Measurements from ENCODE around the gene EFNB3.

Gene EFNB3

DNA sequence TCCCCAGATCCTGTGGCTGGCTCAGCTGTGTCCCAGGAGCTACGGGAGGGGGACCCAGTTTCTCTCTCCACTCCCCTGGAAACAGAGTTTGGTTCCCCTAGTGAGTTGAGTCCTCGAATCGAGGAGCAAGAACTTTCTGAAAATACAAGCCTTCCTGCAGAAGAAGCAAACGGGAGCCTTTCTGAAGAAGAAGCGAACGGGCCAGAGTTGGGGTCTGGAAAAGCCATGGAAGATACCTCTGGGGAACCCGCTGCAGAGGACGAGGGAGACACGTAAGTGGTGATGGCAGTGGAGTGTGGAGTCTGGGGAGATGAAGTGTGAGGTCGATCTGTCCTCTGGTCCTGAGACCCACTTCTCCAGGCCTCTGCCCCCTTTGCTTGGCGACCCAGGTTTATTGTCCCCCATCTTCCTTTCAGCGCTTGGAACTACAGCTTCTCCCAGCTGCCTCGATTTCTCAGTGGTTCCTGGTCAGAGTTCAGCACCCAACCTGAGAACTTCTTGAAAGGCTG lies 16.1 kb upstream of the EFNB3 start:
- Histone ChIP-seq H3K36me3 (ENCODE audit: insufficient read depth, low read length) (peaks cover 14% of the 10 kb centered on the region), H3K9me3 (ENCODE audit: low read depth, low read length) (no peaks in the 10 kb centered on the region), H3K27ac (peak overlapping the region; percentile 70; the same call in 1 of the 2 replicates), H3K4me3 (peak overlapping the region; percentile 96), H3K9ac (ENCODE audit: insufficient read length) (peak overlapping the region; percentile 98)
- DNase-seq (ENCODE audit: low read depth, low spot score), result no peak
- no peak for TF ChIP-seq FOXP2 (optimal IDR thresholded peaks at IDR 0.05; ENCODE audit: control extremely low read depth, extremely low read length, insufficient read depth)
- no peak for TF ChIP-seq POLR2AphosphoS5 (IDR thresholded peaks at IDR 0.05; ENCODE audit: borderline replicate concordance, low read depth, low read length)
- no peak for TF ChIP-seq EZH2 (IDR thresholded peaks at IDR 0.05)

DNA sequence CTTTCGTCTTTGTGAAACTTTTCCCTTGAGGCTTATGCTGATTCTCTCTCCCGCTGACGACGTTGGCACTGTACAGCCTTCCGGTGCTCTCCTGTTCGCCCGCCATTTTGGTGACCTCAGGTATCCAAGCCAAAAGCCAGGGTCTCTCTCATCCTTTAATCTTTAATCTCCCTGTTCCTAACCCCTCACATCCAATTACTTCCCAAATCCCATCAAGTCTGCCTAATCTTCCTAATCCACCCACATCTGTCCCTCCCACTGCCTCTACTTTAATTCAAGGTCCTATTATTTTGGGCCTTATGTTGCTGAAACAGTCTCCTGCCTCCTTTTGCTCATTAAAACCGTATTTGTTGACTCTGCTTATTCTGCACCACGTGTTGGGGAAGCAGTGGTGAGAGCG lies 9.4 kb upstream of the EFNB3 start:
- Histone ChIP-seq H3K36me3 (ENCODE audit: insufficient read depth, low read length) (no peaks in the 10 kb centered on the region), H3K27ac (no peak overlapping the region), H3K9me3 (ENCODE audit: low read depth, low read length) (no peaks in the 10 kb centered on the region), H3K9ac (ENCODE audit: insufficient read length) (no peak overlapping the region), H3K4me3 (no peak overlapping the region)
- no peak for DNase-seq (ENCODE audit: low read depth, low spot score)
- TF ChIP-seq FOXP2 (optimal IDR thresholded peaks at IDR 0.05; ENCODE audit: control extremely low read depth, extremely low read length, insufficient read depth), result no peak
- no peak for TF ChIP-seq POLR2AphosphoS5 (IDR thresholded peaks at IDR 0.05; ENCODE audit: borderline replicate concordance, low read depth, low read length)
- TF ChIP-seq EZH2 (IDR thresholded peaks at IDR 0.05), result no peak

DNA sequence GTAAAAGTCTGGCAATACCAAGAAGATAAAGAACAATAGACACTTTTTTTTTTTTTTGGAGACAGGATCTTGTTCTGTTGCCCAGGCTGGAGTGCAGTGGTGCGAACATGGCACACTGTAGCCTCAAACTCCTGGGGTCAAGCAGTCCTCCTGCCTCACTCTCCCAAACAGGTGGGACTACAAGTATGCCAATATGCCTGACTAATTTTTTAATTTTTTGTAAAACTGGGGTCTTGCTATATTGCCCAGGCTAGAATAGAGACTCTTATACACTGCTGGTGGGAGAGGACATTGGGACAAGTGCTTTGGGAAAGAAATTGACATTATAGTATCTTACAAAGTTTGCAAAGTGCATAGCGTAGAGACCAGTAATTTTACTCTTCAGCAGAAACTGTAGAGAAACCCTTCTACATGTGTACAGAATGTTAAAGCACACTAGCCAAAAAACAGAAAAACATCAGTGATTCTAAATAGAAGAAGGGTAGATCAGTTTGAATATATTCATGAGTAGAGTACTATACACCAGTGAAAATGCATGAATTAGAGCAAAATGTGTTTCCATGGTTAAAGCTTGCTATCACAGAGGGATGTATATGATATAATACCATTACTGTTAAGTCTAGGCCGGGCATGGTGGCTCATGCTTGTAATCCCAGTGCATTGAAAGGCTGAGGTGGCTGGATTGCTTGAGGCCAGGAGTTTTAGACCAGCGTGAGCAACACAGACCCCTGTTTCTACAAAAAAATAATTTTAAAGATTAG lies 7.0 kb upstream of the EFNB3 start:
- DNase-seq (ENCODE audit: low read depth, low spot score), result no peak
- Histone ChIP-seq H3K9me3 (ENCODE audit: low read depth, low read length) (no peaks in the 10 kb centered on the region), H3K4me3 (no peak overlapping the region), H3K9ac (ENCODE audit: insufficient read length) (no peak overlapping the region), H3K36me3 (ENCODE audit: insufficient read depth, low read length) (no peaks in the 10 kb centered on the region; the same call in 1 of the 2 replicates), H3K27ac (no peak overlapping the region)
- TF ChIP-seq POLR2AphosphoS5 (IDR thresholded peaks at IDR 0.05; ENCODE audit: borderline replicate concordance, low read depth, low read length), result no peak
- TF ChIP-seq FOXP2 (optimal IDR thresholded peaks at IDR 0.05; ENCODE audit: control extremely low read depth, extremely low read length, insufficient read depth), result no peak
- TF ChIP-seq EZH2 (IDR thresholded peaks at IDR 0.05), result no peak

DNA sequence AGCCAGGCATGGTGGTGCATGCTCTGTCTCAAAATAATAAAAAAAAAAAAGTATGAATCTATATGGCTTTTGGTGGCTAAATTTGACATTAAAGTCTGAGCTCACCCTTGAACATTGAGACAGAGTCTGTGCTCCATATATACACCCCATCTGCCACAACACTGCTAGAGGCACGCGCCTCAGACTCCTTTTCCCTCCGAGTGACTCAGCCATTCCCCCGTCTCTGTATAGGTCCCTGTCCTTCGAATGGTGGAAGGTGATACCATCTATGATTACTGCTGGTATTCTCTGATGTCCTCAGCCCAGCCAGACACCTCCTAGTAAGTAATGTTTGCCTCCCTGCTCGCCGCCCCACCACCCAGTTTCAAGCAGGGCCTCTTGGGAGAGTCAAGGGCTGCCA lies 4.5 kb upstream of the EFNB3 start:
- no peaks in the 10 kb centered on the region; the same call in 1 of the 2 replicates for H3K36me3 ChIP-seq (ENCODE audit: insufficient read depth, low read length)
- TF ChIP-seq EZH2 (IDR thresholded peaks at IDR 0.05) (no peak), POLR2AphosphoS5 (IDR thresholded peaks at IDR 0.05; ENCODE audit: borderline replicate concordance, low read depth, low read length) (no peak), FOXP2 (optimal IDR thresholded peaks at IDR 0.05; ENCODE audit: control extremely low read depth, extremely low read length, insufficient read depth) (no peak)
- H3K9ac ChIP-seq (ENCODE audit: insufficient read length), result no peak overlapping the region
- DNase-seq (ENCODE audit: low read depth, low spot score), result no peak
- no peak overlapping the region for H3K4me3 ChIP-seq
- no peak overlapping the region for H3K27ac ChIP-seq
- no peaks in the 10 kb centered on the region for H3K9me3 ChIP-seq (ENCODE audit: low read depth, low read length)

DNA sequence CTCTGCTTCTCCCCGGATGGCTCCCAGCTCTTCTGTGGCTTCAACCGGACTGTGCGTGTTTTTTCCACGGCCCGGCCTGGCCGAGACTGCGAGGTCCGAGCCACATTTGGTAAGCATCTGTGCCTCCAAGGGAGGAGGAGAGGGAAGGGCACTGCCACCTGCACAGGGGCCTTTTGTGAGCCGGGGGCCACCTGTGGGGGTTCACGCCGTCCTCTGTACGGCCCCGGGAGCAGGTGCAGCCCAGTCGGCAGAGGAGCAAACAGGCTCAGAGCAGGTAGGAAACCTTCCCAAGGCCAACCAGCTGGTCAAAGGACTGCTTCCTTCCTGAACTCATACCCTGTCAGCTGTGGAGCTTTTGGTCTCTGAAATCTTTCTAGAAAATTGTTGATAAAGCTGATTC lies 3.3 kb upstream of the EFNB3 start:
- no peak overlapping the region for H3K4me3 ChIP-seq
- H3K9me3 ChIP-seq (ENCODE audit: low read depth, low read length), result no peaks in the 10 kb centered on the region
- TF ChIP-seq FOXP2 (optimal IDR thresholded peaks at IDR 0.05; ENCODE audit: control extremely low read depth, extremely low read length, insufficient read depth), result no peak
- no peak for TF ChIP-seq POLR2AphosphoS5 (IDR thresholded peaks at IDR 0.05; ENCODE audit: borderline replicate concordance, low read depth, low read length)
- no peak overlapping the region for H3K9ac ChIP-seq (ENCODE audit: insufficient read length)
- H3K27ac ChIP-seq, result no peak overlapping the region
- H3K36me3 ChIP-seq (ENCODE audit: insufficient read depth, low read length), result no peaks in the 10 kb centered on the region; the same call in 1 of the 2 replicates
- no peak for DNase-seq (ENCODE audit: low read depth, low spot score)

DNA sequence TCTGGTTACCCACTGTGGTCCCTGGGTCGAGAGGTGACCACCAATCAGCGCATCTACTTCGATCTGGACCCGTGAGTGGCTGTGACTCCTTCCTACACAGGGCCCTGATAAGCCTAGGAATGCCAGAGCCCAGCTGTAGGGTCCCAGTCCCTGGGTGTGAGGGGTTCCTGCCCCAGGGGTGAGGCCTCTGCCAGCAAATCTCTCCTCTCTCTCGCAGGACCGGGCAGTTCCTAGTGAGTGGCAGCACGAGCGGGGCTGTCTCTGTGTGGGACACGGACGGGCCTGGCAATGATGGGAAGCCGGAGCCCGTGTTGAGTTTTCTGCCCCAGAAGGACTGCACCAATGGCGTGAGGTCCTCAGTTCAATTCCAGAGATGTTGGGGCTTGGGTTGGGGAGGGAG lies 2.2 kb upstream of the EFNB3 start:
- Histone ChIP-seq H3K27ac (no peak overlapping the region), H3K36me3 (ENCODE audit: insufficient read depth, low read length) (no peaks in the 10 kb centered on the region; the same call in 1 of the 2 replicates), H3K9ac (ENCODE audit: insufficient read length) (no peak overlapping the region), H3K4me3 (no peak overlapping the region), H3K9me3 (ENCODE audit: low read depth, low read length) (no peaks in the 10 kb centered on the region)
- DNase-seq (ENCODE audit: low read depth, low spot score), result no peak
- no peak for TF ChIP-seq POLR2AphosphoS5 (IDR thresholded peaks at IDR 0.05; ENCODE audit: borderline replicate concordance, low read depth, low read length)
- TF ChIP-seq EZH2 (IDR thresholded peaks at IDR 0.05), result no peak
- no peak for TF ChIP-seq FOXP2 (optimal IDR thresholded peaks at IDR 0.05; ENCODE audit: control extremely low read depth, extremely low read length, insufficient read depth)

DNA sequence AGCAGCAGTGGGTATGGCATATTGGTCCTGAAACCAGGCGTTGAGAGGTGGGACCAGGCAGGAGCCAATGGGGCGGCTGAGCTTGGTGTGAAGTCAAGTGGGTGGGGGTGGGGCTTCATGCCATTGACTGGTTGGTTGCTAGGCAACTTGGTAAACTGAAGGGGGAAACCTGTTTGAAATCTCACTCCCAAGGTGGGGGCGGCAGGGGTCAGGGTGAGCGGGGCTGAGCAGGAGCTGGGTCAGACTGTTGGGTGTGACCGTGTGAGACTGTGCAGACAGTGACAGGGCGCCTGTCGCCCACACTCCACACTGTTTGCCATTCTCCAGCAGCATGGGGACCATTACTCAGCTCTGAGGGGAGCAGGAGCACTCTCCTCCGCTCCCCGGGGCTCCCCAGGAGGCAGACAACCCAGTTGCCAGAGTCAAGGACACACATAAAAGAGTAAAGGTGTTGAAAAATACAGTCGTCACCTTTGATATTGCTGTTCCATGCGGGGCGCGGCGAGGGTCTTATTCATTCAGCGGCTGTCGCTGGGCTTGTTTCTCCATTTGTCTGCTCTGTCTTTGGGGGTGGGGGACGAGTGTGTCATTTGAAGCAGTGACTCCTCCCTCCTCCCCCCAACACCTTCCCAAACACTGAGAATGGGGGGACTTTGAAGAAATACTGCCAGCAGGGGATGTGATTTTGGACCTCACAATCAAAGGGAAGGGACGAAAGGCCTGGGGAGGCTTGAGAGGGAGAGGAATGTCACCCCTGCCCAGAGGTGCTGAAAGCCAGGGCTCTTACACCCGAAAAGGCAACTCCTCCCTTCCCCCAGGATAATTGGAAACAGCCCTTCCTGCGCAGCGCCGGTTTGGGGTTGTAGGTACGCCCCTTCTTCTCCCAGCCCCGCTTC lies 1.2 kb upstream of the EFNB3 start:
- no peak overlapping the region for H3K9ac ChIP-seq (ENCODE audit: insufficient read length)
- H3K27ac ChIP-seq, result peak overlapping the region; percentile 1; the same call in 1 of the 2 replicates

More for the DNA sequence above, 1.2 kb upstream of the EFNB3 start:
- DNase-seq (ENCODE audit: low read depth, low spot score), result no peak
- Histone ChIP-seq H3K4me3 (peak overlapping the region; percentile 72), H3K36me3 (ENCODE audit: insufficient read depth, low read length) (no peaks in the 10 kb centered on the region; the same call in 1 of the 2 replicates), H3K9me3 (ENCODE audit: low read depth, low read length) (no peaks in the 10 kb centered on the region)
- TF ChIP-seq EZH2 (IDR thresholded peaks at IDR 0.05) (no peak), POLR2AphosphoS5 (IDR thresholded peaks at IDR 0.05; ENCODE audit: borderline replicate concordance, low read depth, low read length) (no peak), FOXP2 (optimal IDR thresholded peaks at IDR 0.05; ENCODE audit: control extremely low read depth, extremely low read length, insufficient read depth) (no peak)

Measured in SK-N-MC (cell line).